SJCRH30 (cell line): ENCODE data around the gene TRIM68. TPM values are rescaled to one million over a fixed set of nuclear protein-coding genes. Genes with fewer than 3 reads are reported as not detected.
A peak's percentile ranks its signal among the peaks of the same experiment; 100 is the strongest.

ENCODE experiments used
- DNase-seq, 2 experiments: peaks; one replicate each; pipeline ENCODE4 v3.0.0-alpha.2; 2015 to 2020
- H3K27ac ChIP-seq: fragments of 250-450 bp; sonication (Bioruptor Pico); 2 replicates; pipeline ENCODE4 v1.5.1; 2020; ENCODE audit warnings: mild to moderate bottlenecking, moderate library complexity
- H3K27me3 ChIP-seq: fragments of 250-450 bp; sonication (Bioruptor Pico); 2 replicates; pipeline ENCODE4 v1.5.1; 2020; ENCODE audit warnings: mild to moderate bottlenecking, moderate library complexity
- H3K36me3 ChIP-seq: fragments of 250-450 bp; sonication (Bioruptor Pico); 2 replicates; pipeline ENCODE4 v1.5.1; 2020; ENCODE audit warnings: mild to moderate bottlenecking, moderate library complexity
- H3K4me1 ChIP-seq: fragments of 250-450 bp; sonication (Bioruptor Pico); 2 replicates; pipeline ENCODE4 v1.5.1; 2020; ENCODE audit warnings: mild to moderate bottlenecking, moderate library complexity
- H3K4me3 ChIP-seq: fragments of 250-450 bp; sonication (Bioruptor Pico); 2 replicates; pipeline ENCODE4 v1.5.1; 2020; ENCODE audit warnings: mild to moderate bottlenecking, moderate library complexity
- H3K9me3 ChIP-seq: fragments of 250-450 bp; sonication (Bioruptor Pico); replicated peaks from 2 replicates; pipeline ENCODE4 v1.5.1; 2020; ENCODE audit warnings: mild to moderate bottlenecking, moderate library complexity
- total RNA-seq: library from RNA; depleted of rRNA; stranded (reverse); fragments of >200 nt; shearing (Covaris generic); gene quantifications from 2 replicates; pipeline ENCODE4 v1.2.3, GENCODE V29; 2014; rRNA removed

Gene TRIM68
- total RNA-seq, 1 experiment from 2014 or later, result 9.3 TPM

- Histone ChIP-seq H3K27ac (no peak overlapping the region), H3K4me3 (no peak overlapping the region), H3K36me3 (no peaks in the 10 kb centered on the region), H3K4me1 (no peaks in the 10 kb centered on the region), H3K9me3 (no peaks in the 10 kb centered on the region), H3K27me3 (0 out of 2 replicates have a peak, but pooled peaks cover 5% of the 10 kb centered on the region)
- DNase-seq, result no peak
Observed at GRCh38 chr11:4576880-4577279, 31.2 kb downstream of the TRIM68 start.

GRCh38 chr11:4569075-4569474 is 39.0 kb downstream of the TRIM68 start:
- Histone ChIP-seq H3K27me3 (no peaks in the 10 kb centered on the region), H3K27ac (no peak overlapping the region), H3K9me3 (no peaks in the 10 kb centered on the region), H3K36me3 (no peaks in the 10 kb centered on the region), H3K4me3 (no peak overlapping the region), H3K4me1 (no peaks in the 10 kb centered on the region)
- DNase-seq, result no peak

GRCh38 chr11:4565371-4565770 is 42.7 kb downstream of the TRIM68 start:
- Histone ChIP-seq H3K27ac (no peak overlapping the region), H3K36me3 (no peaks in the 10 kb centered on the region), H3K4me1 (no peaks in the 10 kb centered on the region), H3K4me3 (no peak overlapping the region), H3K27me3 (no peaks in the 10 kb centered on the region), H3K9me3 (no peaks in the 10 kb centered on the region)
- no peak for DNase-seq

- no peak for DNase-seq
- H3K4me3 ChIP-seq, result no peak overlapping the region
- H3K9me3 ChIP-seq, result no peaks in the 10 kb centered on the region
- no peaks in the 10 kb centered on the region for H3K27me3 ChIP-seq
- no peaks in the 10 kb centered on the region for H3K4me1 ChIP-seq
- no peak overlapping the region for H3K27ac ChIP-seq
- no peaks in the 10 kb centered on the region for H3K36me3 ChIP-seq
Observed at GRCh38 chr11:4560467-4560866, 47.6 kb downstream of the TRIM68 start.

GRCh38 chr11:4559527-4560440 is 48.2 kb downstream of the TRIM68 start:
- Histone ChIP-seq H3K9me3 (no peaks in the 10 kb centered on the region), H3K36me3 (no peaks in the 10 kb centered on the region), H3K4me1 (no peaks in the 10 kb centered on the region), H3K4me3 (no peak overlapping the region), H3K27me3 (no peaks in the 10 kb centered on the region), H3K27ac (no peak overlapping the region)
- DNase-seq, result no peak

GRCh38 chr11:4551346-4551979 is 56.6 kb downstream of the TRIM68 start:
- Histone ChIP-seq H3K27ac (no peak overlapping the region), H3K36me3 (no peaks in the 10 kb centered on the region), H3K27me3 (no peaks in the 10 kb centered on the region), H3K4me3 (no peak overlapping the region), H3K4me1 (no peaks in the 10 kb centered on the region), H3K9me3 (no peaks in the 10 kb centered on the region)
- peak in 1 of 2 experiments; percentile 26 for DNase-seq

Other genes with a start within 250 kb of the TRIM68 start
- gene OR52B4, start 239.8 kb downstream of the TRIM68 start, total RNA-seq, result not detected in 2 replicates
- 7.5 and 10.2 TPM in 2 replicates for gene TRIM21, start 214.5 kb downstream of the TRIM68 start, total RNA-seq
- not detected in 2 replicates for gene OR52K2, start 158.9 kb downstream of the TRIM68 start, total RNA-seq
- gene OR52K1, start 125.6 kb downstream of the TRIM68 start, total RNA-seq, result not detected in 2 replicates
- gene OR52M1, start 63.0 kb downstream of the TRIM68 start, total RNA-seq, result not detected in 2 replicates
- not detected in 2 replicates for gene OR52I2, start 26.5 kb downstream of the TRIM68 start, total RNA-seq
- not detected in 2 replicates for gene OR52I1, start 14.2 kb downstream of the TRIM68 start, total RNA-seq
- gene OR51D1, start 29.2 kb upstream of the TRIM68 start, total RNA-seq, result not detected in 2 replicates
- gene OR51E1, start 35.8 kb upstream of the TRIM68 start, total RNA-seq, result not detected in 2 replicates
- not detected in 2 replicates for gene OR51E2, start 89.6 kb upstream of the TRIM68 start, total RNA-seq
- not detected in 2 replicates for gene MMP26, start 96.6 kb upstream of the TRIM68 start, total RNA-seq
- not detected in 2 replicates for gene OR51F1, start 161.7 kb upstream of the TRIM68 start, total RNA-seq
- not detected in 2 replicates for gene OR52R1, start 196.1 kb upstream of the TRIM68 start, total RNA-seq
- not detected in 2 replicates for gene OR51F2, start 213.1 kb upstream of the TRIM68 start, total RNA-seq
- not detected in 2 replicates for gene OR51S1, start 241.0 kb upstream of the TRIM68 start, total RNA-seq